Stimulated activated CD8-positive, alpha-beta memory T cell treated with anti-CD3 and anti-CD28 coated beads, Interleukin-12 subunit alpha, Interleukin-12 subunit beta, amount 100 ng/mL, for 1 hour (primary cell): ENCODE data around the gene CBX6.

Experiments
- DNase-seq: peaks from one replicate; pipeline ENCODE4 v3.0.0-alpha.2; 2020; ENCODE audit warnings: low read depth

CBX6 gene

GRCh38 chr22:38840129-38840528 is 31.9 kb downstream of the CBX6 start:
- no peak for DNase-seq

- DNase-seq = no peak
These were observed 32.3 kb downstream of the CBX6 start for GRCh38 chr22:38839686-38840085.

- no peak for DNase-seq
These were observed 34.5 kb downstream of the CBX6 start for GRCh38 chr22:38837414-38837928.

GRCh38 chr22:38835888-38836301 is 36.1 kb downstream of the CBX6 start:
- no peak for DNase-seq

- DNase-seq = no peak
These were observed 37.0 kb downstream of the CBX6 start for GRCh38 chr22:38834991-38835390.

GRCh38 chr22:38834215-38834953 is 37.6 kb downstream of the CBX6 start:
- no peak for DNase-seq

GRCh38 chr22:38833061-38833460 is 39.0 kb downstream of the CBX6 start:
- no peak for DNase-seq

- DNase-seq = no peak
These were observed 39.7 kb downstream of the CBX6 start for GRCh38 chr22:38832005-38832978.

- DNase-seq = no peak
These were observed 40.7 kb downstream of the CBX6 start for GRCh38 chr22:38831166-38831945.

GRCh38 chr22:38830845-38831108 is 41.2 kb downstream of the CBX6 start:
- DNase-seq = no peak

GRCh38 chr22:38830026-38830844 is 41.8 kb downstream of the CBX6 start:
- no peak for DNase-seq

GRCh38 chr22:38829485-38829884 is 42.5 kb downstream of the CBX6 start:
- DNase-seq = no peak

- no peak for DNase-seq
These were observed 43.3 kb downstream of the CBX6 start for GRCh38 chr22:38828616-38829205.

- DNase-seq = no peak
These were observed 43.8 kb downstream of the CBX6 start for GRCh38 chr22:38828191-38828590.

- DNase-seq = no peak
These were observed 44.5 kb downstream of the CBX6 start for GRCh38 chr22:38827510-38827909.

GRCh38 chr22:38826801-38827200 is 45.2 kb downstream of the CBX6 start:
- no peak for DNase-seq

- no peak for DNase-seq
These were observed 45.6 kb downstream of the CBX6 start for GRCh38 chr22:38826386-38826785.

GRCh38 chr22:38824585-38824984 is 47.4 kb downstream of the CBX6 start:
- DNase-seq = no peak

- no peak for DNase-seq
These were observed 48.4 kb downstream of the CBX6 start for GRCh38 chr22:38823637-38824036.

- DNase-seq = no peak
These were observed 48.9 kb downstream of the CBX6 start for GRCh38 chr22:38823076-38823475.

GRCh38 chr22:38820020-38820419 is 52.0 kb downstream of the CBX6 start:
- no peak for DNase-seq
